Activated T-cell treated with anti-CD3 and anti-CD28 coated beads, Interleukin-2, amount 50 U/mL, for 1 hour (primary cell): ENCODE measurements around the gene MPV17L.
"Not testable (repeated sequence)": the region's sequence is repeated elsewhere in the genome, so short reads cannot be mapped to it uniquely, and the experiment has no call there.

Experiments
- DNase-seq: peaks from one replicate; pipeline ENCODE4 v3.0.0-alpha.2; 2020

Gene MPV17L

GRCh38 chr16:15415511-15415985, 20.0 kb downstream of the MPV17L start:
- DNase-seq, result no peak

- no peak for DNase-seq
Measured at GRCh38 chr16:15417197-15417596, 21.6 kb downstream of the MPV17L start.

- no peak for DNase-seq
Measured at GRCh38 chr16:15418206-15418605, 22.7 kb downstream of the MPV17L start.

GRCh38 chr16:15421696-15422095, 26.1 kb downstream of the MPV17L start:
- not testable (repeated sequence) for DNase-seq

- DNase-seq, result no peak
Measured at GRCh38 chr16:15422222-15422621, 26.7 kb downstream of the MPV17L start.

- DNase-seq, result no peak
Measured at GRCh38 chr16:15425861-15426260, 30.3 kb downstream of the MPV17L start.

GRCh38 chr16:15426796-15427195, 31.2 kb downstream of the MPV17L start:
- DNase-seq, result no peak

- DNase-seq, result peak; percentile 50
Measured at GRCh38 chr16:15427648-15428239, 32.2 kb downstream of the MPV17L start.

GRCh38 chr16:15430884-15431283, 35.3 kb downstream of the MPV17L start:
- DNase-seq, result not testable (repeated sequence)

GRCh38 chr16:15434079-15434424, 38.5 kb downstream of the MPV17L start:
- no peak for DNase-seq

GRCh38 chr16:15434425-15435215, 39.1 kb downstream of the MPV17L start, which contains the start of gene BMERB1:
BMERB1 (plus strand) TSS chr16:15434588; CDS start chr16:15434654, 66 bp downstream.
- peak; percentile 35 for DNase-seq

GRCh38 chr16:15435216-15435864, 39.8 kb downstream of the MPV17L start:
- peak; percentile 17 for DNase-seq

- no peak for DNase-seq
Measured at GRCh38 chr16:15439102-15439501, 43.5 kb downstream of the MPV17L start.

GRCh38 chr16:15439521-15439920, 44.0 kb downstream of the MPV17L start:
- no peak for DNase-seq

GRCh38 chr16:15440852-15441251, 45.3 kb downstream of the MPV17L start:
- DNase-seq, result no peak

GRCh38 chr16:15442140-15442539, 46.6 kb downstream of the MPV17L start:
- not testable (repeated sequence) for DNase-seq

- no peak for DNase-seq
Measured at GRCh38 chr16:15443753-15444152, 48.2 kb downstream of the MPV17L start.

- DNase-seq, result no peak
Measured at GRCh38 chr16:15444264-15444663, 48.7 kb downstream of the MPV17L start.

GRCh38 chr16:15445450-15445849, 49.9 kb downstream of the MPV17L start:
- no peak for DNase-seq

GRCh38 chr16:15446901-15447300, 51.3 kb downstream of the MPV17L start:
- no peak for DNase-seq

- DNase-seq, result no peak
Measured at GRCh38 chr16:15450624-15451023, 55.1 kb downstream of the MPV17L start.

- no peak for DNase-seq
Measured at GRCh38 chr16:15451098-15451731, 55.7 kb downstream of the MPV17L start.

- DNase-seq, result no peak
Measured at GRCh38 chr16:15452246-15452855, 56.8 kb downstream of the MPV17L start.
